K562 (cell line): ENCODE results near the gene PPM1D. TPM values are rescaled to one million over a fixed set of nuclear protein-coding genes. Genes with fewer than 3 reads are reported as not detected.
A peak's percentile ranks its signal among the peaks of the same experiment; 100 is the strongest.

ENCODE experiments used
- BACH1 ChIP-seq: fragments of 200-800 bp; sonication (Bioruptor generic); IDR thresholded peaks from 2 replicates; pipeline ENCODE4 v1.6.1; 2016; ENCODE audit warnings: missing genetic modification characterization, missing compliant biosample characterization
- BCL6 ChIP-seq: fragments of 250-450 bp; sonication (Bioruptor Pico); IDR thresholded peaks from 2 replicates; pipeline ENCODE4 v1.4.0; 2020
- EZH2 ChIP-seq: IDR thresholded peaks from 2 replicates; pipeline ENCODE4 v1.6.1; 2012; ENCODE audit warnings: low read depth, mild to moderate bottlenecking, inconsistent platforms, low read length, borderline replicate concordance
- HDAC8 ChIP-seq: fragments of 450-650 bp; IDR thresholded peaks from 2 replicates; pipeline ENCODE4 v1.6.1; 2016; ENCODE audit warnings: mild to moderate bottlenecking, missing genetic modification characterization, moderate library complexity, missing compliant biosample characterization
- HSF4 ChIP-seq: fragments of 250-450 bp; sonication (Bioruptor Pico); IDR thresholded peaks from 2 replicates; pipeline ENCODE4 v2.1.2; 2022; ENCODE audit warnings: mild to moderate bottlenecking, moderate library complexity, borderline replicate concordance
- IFI16 ChIP-seq: fragments of 250-450 bp; sonication (Bioruptor Pico); IDR thresholded peaks from 2 replicates; pipeline ENCODE4 v2.1.2; 2022; ENCODE audit warnings: mild to moderate bottlenecking, inconsistent platforms
- KAT8 ChIP-seq: fragments of 450-650 bp; IDR thresholded peaks from 2 replicates; pipeline ENCODE4 v1.6.1; 2016; ENCODE audit warnings: low read depth, mild to moderate bottlenecking
- SIX5 ChIP-seq, 2 experiments: IDR thresholded peaks; 2 replicates each; pipeline ENCODE4 v1.6.1; 2011; ENCODE audit warnings: low read length in 2 of 2, borderline replicate concordance in 1 of 2, low read depth in 1 of 2, mild to moderate bottlenecking in 1 of 2, moderate library complexity in 1 of 2; ENCODE audit not compliant: insufficient read depth in 1 of 2
- SLC30A9 ChIP-seq: fragments of 250-450 bp; sonication (Bioruptor Pico); IDR thresholded peaks from 2 replicates; pipeline ENCODE4 v1.8.0; 2022; ENCODE audit warnings: mild to moderate bottlenecking, moderate library complexity
- SREBF2 ChIP-seq: sonication (generic); formaldehyde crosslinking; IDR thresholded peaks from 2 replicates; pipeline ENCODE4 v1.4.0; 2020; ENCODE audit warnings: mild to moderate bottlenecking, missing genetic modification reagents
- ZNF253 ChIP-seq: fragments of 250-450 bp; sonication (Bioruptor Pico); conservative IDR thresholded peaks from 2 replicates; pipeline ENCODE4 v1.6.1; 2021; ENCODE audit warnings: mild to moderate bottlenecking
- ZNF354B ChIP-seq: fragments of 250-450 bp; sonication (Bioruptor Pico); IDR thresholded peaks from 2 replicates; pipeline ENCODE4 v1.4.0; 2020
- polyA plus RNA-seq, 8 experiments: library from polyadenylated mRNA; depleted of rRNA in 4 of 8; stranded (reverse) in 5 of 8; unstranded in 3 of 8; fragments of >200 nt; fragmentation: Nextera tagmentation in 2 of 8; fragmentation: Illumina TruSeq in 1 of 8; extraction: Ambion mirVana in 2 of 8; extraction: Trizol in 1 of 8; gene quantifications; 2 replicates each; pipeline versions ENCODE4 v1.2.1 to v1.2.3, GENCODE V29; 2011 to 2014; ENCODE audit warnings: inconsistent platforms in 1 of 8, missing spikeins in 1 of 8
- total RNA-seq, 7 experiments: library from RNA; depleted of rRNA in 6 of 7; stranded (reverse); fragments of >200 nt in 6 of 7; fragmentation: Illumina TruSeq in 2 of 7; extraction: Trizol in 2 of 7; gene quantifications; 2 replicates each; pipeline versions ENCODE4 v1.2.1 to v1.2.3, GENCODE V29; 2011 to 2021; ENCODE audit warnings: low replicate concordance in 1 of 7
- TF ChIP-seq, protein P1 (sequence below): fragments of 200-800 bp; sonication (Bioruptor generic); IDR thresholded peaks from 2 replicates; pipeline ENCODE4 v1.6.1; 2017; ENCODE audit warnings: missing genetic modification characterization, missing compliant biosample characterization
- TF ChIP-seq, protein P2 (sequence below), 3 experiments: fragments of 200-800 bp in 1 of 3; fragments of 250-450 bp in 1 of 3; fragments of 450-650 bp in 1 of 3; sonication (Bioruptor Pico) in 1 of 3; sonication (Bioruptor generic) in 1 of 3; formaldehyde crosslinking in 1 of 3; IDR thresholded peaks; 2 replicates each; pipeline versions ENCODE4 v1.6.1 to v1.8.0; 2016 to 2022; ENCODE audit warnings: mild to moderate bottlenecking in 2 of 3, missing genetic modification characterization in 2 of 3, missing compliant biosample characterization in 1 of 3, moderate library complexity in 1 of 3
- TF ChIP-seq, protein P3 (sequence below): fragments of 250-450 bp; sonication (Bioruptor Pico); IDR thresholded peaks from 2 replicates; pipeline ENCODE4 v1.8.0; 2022; ENCODE audit warnings: moderate library complexity, mild to moderate bottlenecking, inconsistent platforms
- TF ChIP-seq, protein P4 (sequence below): fragments of 450-650 bp; formaldehyde crosslinking; IDR thresholded peaks from 2 replicates; pipeline ENCODE4 v1.4.0; 2022; ENCODE audit warnings: missing genetic modification characterization
- TF ChIP-seq, protein P5 (sequence below): fragments of 250-450 bp; sonication (Bioruptor Pico); IDR thresholded peaks from 2 replicates; pipeline ENCODE4 v1.5.0; 2020; ENCODE audit warnings: mild to moderate bottlenecking

PPM1D gene
- total and polyA plus RNA-seq, 9 of the 15 experiments (the other 6 are each of a cell fraction or from before 2014, with no cell fraction given), result 2.1 to 19.0 (median 7.8) TPM

DNA sequence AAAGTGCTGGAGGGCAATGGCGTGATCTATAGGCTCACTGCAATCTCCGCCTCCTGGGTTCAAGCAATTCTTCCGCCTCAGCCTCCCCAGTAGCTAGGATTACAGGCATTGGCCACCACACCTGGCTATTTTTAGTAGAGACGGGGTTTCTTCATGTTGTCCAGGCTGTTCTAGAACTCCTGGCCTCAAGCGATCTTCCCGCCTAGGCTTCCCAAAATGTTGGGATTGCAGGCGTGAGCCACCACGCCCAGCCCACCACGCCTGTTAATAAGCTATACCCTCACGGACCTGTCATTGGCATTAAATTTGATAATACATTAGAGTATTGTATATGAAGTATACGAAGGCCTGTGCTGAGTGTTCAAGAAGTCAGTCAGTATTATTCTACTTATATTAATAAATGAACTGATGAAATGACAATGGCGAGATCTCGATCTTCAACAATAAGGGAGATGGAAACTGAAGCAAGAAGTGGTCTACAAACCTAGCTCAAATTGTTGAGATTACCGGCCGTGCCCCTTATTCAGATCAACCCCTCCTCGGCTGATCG lies 76.8 kb downstream of the PPM1D start (continued):
- TF ChIP-seq, protein P1, sequence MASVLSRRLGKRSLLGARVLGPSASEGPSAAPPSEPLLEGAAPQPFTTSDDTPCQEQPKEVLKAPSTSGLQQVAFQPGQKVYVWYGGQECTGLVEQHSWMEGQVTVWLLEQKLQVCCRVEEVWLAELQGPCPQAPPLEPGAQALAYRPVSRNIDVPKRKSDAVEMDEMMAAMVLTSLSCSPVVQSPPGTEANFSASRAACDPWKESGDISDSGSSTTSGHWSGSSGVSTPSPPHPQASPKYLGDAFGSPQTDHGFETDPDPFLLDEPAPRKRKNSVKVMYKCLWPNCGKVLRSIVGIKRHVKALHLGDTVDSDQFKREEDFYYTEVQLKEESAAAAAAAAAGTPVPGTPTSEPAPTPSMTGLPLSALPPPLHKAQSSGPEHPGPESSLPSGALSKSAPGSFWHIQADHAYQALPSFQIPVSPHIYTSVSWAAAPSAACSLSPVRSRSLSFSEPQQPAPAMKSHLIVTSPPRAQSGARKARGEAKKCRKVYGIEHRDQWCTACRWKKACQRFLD (CRISPR knock-in tag), result peak; percentile 52; the same call in 1 of the 2 replicates
- no peak for TF ChIP-seq ZNF354B
- TF ChIP-seq ZNF253 (CRISPR knock-in tag), result no peak
- TF ChIP-seq, protein P2, sequence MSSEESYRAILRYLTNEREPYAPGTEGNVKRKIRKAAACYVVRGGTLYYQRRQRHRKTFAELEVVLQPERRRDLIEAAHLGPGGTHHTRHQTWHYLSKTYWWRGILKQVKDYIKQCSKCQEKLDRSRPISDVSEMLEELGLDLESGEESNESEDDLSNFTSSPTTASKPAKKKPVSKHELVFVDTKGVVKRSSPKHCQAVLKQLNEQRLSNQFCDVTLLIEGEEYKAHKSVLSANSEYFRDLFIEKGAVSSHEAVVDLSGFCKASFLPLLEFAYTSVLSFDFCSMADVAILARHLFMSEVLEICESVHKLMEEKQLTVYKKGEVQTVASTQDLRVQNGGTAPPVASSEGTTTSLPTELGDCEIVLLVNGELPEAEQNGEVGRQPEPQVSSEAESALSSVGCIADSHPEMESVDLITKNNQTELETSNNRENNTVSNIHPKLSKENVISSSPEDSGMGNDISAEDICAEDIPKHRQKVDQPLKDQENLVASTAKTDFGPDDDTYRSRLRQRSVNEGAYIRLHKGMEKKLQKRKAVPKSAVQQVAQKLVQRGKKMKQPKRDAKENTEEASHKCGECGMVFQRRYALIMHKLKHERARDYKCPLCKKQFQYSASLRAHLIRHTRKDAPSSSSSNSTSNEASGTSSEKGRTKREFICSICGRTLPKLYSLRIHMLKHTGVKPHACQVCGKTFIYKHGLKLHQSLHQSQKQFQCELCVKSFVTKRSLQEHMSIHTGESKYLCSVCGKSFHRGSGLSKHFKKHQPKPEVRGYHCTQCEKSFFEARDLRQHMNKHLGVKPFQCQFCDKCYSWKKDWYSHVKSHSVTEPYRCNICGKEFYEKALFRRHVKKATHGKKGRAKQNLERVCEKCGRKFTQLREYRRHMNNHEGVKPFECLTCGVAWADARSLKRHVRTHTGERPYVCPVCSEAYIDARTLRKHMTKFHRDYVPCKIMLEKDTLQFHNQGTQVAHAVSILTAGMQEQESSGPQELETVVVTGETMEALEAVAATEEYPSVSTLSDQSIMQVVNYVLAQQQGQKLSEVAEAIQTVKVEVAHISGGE (CRISPR knock-in tag; IDR thresholded peaks at IDR 0.05), result peak in 1 of 3 experiments; percentile 87; a peak in 2 of 6 replicates
- no peak for TF ChIP-seq BCL6 (CRISPR knock-in tag)
- no peak for TF ChIP-seq IFI16
- TF ChIP-seq EZH2, result no peak
- no peak for TF ChIP-seq KAT8
- no peak for TF ChIP-seq HDAC8
- no peak for TF ChIP-seq SREBF2 (CRISPR knock-in tag)
- TF ChIP-seq SIX5 (IDR thresholded peaks at IDR 0.05; ENCODE audit: borderline replicate concordance in 1 of 2, insufficient read depth in 1 of 2, low read depth in 1 of 2, low read length in 2 of 2), result no peak
- TF ChIP-seq, protein P3, sequence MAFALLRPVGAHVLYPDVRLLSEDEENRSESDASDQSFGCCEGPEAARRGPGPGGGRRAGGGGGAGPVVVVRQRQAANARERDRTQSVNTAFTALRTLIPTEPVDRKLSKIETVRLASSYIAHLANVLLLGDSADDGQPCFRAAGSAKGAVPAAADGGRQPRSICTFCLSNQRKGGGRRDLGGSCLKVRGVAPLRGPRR, result no peak
- TF ChIP-seq, protein P4, sequence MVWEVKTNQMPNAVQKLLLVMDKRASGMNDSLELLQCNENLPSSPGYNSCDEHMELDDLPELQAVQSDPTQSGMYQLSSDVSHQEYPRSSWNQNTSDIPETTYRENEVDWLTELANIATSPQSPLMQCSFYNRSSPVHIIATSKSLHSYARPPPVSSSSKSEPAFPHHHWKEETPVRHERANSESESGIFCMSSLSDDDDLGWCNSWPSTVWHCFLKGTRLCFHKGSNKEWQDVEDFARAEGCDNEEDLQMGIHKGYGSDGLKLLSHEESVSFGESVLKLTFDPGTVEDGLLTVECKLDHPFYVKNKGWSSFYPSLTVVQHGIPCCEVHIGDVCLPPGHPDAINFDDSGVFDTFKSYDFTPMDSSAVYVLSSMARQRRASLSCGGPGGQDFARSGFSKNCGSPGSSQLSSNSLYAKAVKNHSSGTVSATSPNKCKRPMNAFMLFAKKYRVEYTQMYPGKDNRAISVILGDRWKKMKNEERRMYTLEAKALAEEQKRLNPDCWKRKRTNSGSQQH (CRISPR knock-in tag), result no peak
- TF ChIP-seq BACH1 (tag), result no peak
- no peak for TF ChIP-seq HSF4 (CRISPR knock-in tag)
- no peak for TF ChIP-seq SLC30A9 (CRISPR knock-in tag)
- TF ChIP-seq, protein P5, sequence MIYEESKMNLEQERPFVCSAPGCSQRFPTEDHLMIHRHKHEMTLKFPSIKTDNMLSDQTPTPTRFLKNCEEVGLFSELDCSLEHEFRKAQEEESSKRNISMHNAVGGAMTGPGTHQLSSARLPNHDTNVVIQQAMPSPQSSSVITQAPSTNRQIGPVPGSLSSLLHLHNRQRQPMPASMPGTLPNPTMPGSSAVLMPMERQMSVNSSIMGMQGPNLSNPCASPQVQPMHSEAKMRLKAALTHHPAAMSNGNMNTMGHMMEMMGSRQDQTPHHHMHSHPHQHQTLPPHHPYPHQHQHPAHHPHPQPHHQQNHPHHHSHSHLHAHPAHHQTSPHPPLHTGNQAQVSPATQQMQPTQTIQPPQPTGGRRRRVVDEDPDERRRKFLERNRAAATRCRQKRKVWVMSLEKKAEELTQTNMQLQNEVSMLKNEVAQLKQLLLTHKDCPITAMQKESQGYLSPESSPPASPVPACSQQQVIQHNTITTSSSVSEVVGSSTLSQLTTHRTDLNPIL (CRISPR knock-in tag), result no peak
